ENCODE data around the gene EMILIN1. TPM values are rescaled to one million over a fixed set of nuclear protein-coding genes. Genes with fewer than 3 reads are reported as not detected.

Gene EMILIN1
- total and polyA plus RNA-seq, 2 of the 4 experiments (the other 2 are of a cell fraction) = 26.5 to 95.6 TPM

DNA sequence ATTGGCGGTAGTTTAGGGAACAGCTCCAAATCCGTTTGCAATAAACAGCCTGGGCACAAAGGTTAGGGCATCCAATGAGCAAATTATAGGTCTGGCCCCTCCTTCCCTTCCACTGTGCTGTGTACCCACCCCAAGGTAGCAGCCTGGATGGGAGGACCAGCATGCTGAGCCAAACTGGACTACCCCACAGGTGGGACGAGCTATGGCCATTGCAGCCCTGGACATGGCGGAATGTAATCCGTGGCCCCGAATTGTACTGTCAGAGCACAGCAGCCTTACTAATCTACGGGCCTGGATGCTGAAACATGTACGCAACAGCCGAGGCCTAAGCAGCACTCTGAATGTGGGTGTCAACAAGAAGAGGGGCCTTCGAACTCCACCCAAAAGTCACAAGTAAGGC lies 20.2 kb upstream of the EMILIN1 start:
- Histone ChIP-seq H3K18ac (ENCODE audit: low read depth, low read length) (no peak overlapping the region), H3K56ac (ENCODE audit: extremely low read depth, insufficient read depth, low read length) (no peak overlapping the region), H3K4me2 (ENCODE audit: low read depth, low read length) (no peak overlapping the region), H4K20me1 (ENCODE audit: insufficient read depth, low read length) (no peaks in the 10 kb centered on the region; the same call in none of the 2 replicates), H2BK5ac (ENCODE audit: low read depth, low read length, poor library complexity, severe bottlenecking) (no peak overlapping the region), H3K14ac (replicated peaks; ENCODE audit: low read depth, low read length) (no peak overlapping the region), H4K8ac (ENCODE audit: low read depth in 2 of 2, low read length in 2 of 2) (no peak overlapping the region), H3K9ac (ENCODE audit: low read depth, low read length) (no peak overlapping the region), H3K79me1 (ENCODE audit: low read depth in 1 of 2, low read length in 2 of 2) (peaks cover 6 to 28% of the 10 kb centered on the region in 2 experiments; a peak in 2 of 4 replicates), H3K23ac (ENCODE audit: low read depth, low read length) (no peak overlapping the region), H2BK120ac (ENCODE audit: low read depth, low read length) (no peak overlapping the region), H2AK5ac (ENCODE audit: low read depth, low read length) (no peak overlapping the region), H3K9me3 (ENCODE audit: control insufficient read depth, insufficient read depth, low read length) (no peaks in the 10 kb centered on the region), H3K9me1 (ENCODE audit: insufficient read depth, low read length) (peaks cover 8% of the 10 kb centered on the region), H2BK15ac (ENCODE audit: low read depth, low read length) (no peak overlapping the region), H3K4me1 (ENCODE audit: control insufficient read depth, insufficient read depth, low read length) (no peaks in the 10 kb centered on the region), H3K4me3 (ENCODE audit: insufficient read depth, low read depth, low read length) (no peak overlapping the region), H3K27me3 (ENCODE audit: control insufficient read depth, insufficient read depth, low read length) (no peaks in the 10 kb centered on the region), H2BK20ac (ENCODE audit: low read depth, low read length) (no peak overlapping the region), H3K36me3 (ENCODE audit: control insufficient read depth, insufficient read depth, low read length) (peaks cover 43% of the 10 kb centered on the region), H3K4ac (ENCODE audit: low read depth, low read length) (no peak overlapping the region), H2AK9ac (replicated peaks; ENCODE audit: low read depth, low read length, poor library complexity) (no peak overlapping the region), H3K27ac (ENCODE audit: insufficient read depth, low read length) (no peak overlapping the region), H4K5ac (ENCODE audit: low read depth, low read length) (no peak overlapping the region), H4K91ac (ENCODE audit: insufficient read depth, low read depth, low read length) (no peak overlapping the region), H2AFZ (replicated peaks; ENCODE audit: low read length, poor library complexity) (no peak overlapping the region)
- BruUV-seq (replicated peaks) = no TSS peak
- dilution Hi-C loops (cut with HindIII; ENCODE audit: low sequenced_read_pairs, unreplicated experiment) = no loop called here
- WGBS, 2 experiments (ENCODE audit: extremely low coverage in 2 of 2, insufficient read length in 1 of 2) = 92% methylated on average over 4 of the region's 10 CpGs; no CpG with 5 or more reads in 1 of the 2 experiments
- intact Hi-C loops (cut with micrococcal nuclease) = no loop called here
- DNase-seq (no peak), ATAC-seq (ENCODE audit: low read depth) (no peak)
- in situ Hi-C loops (cut with MboI; ENCODE audit: low sequenced_read_pairs) = no loop called here
- ChIA-PET CTCF (interaction anchor here (0.6 kb wide), 1 partner anchor 96 kb away, joined by 6 read pairs; no protein-coding TSS in a partner anchor), POLR2A (ENCODE audit: unreplicated experiment) (interaction anchor here (1.0 kb wide), 2 partner anchors 10 to 12 kb away, joined by 3 read pairs; no protein-coding TSS in a partner anchor)
- TF ChIP-seq RAD21 (IDR thresholded peaks at IDR 0.05; ENCODE audit: low read length) = no peak
- no peak for TF ChIP-seq MAFK (IDR thresholded peaks at IDR 0.05; ENCODE audit: low read depth, low read length)
- TF ChIP-seq, protein P1, sequence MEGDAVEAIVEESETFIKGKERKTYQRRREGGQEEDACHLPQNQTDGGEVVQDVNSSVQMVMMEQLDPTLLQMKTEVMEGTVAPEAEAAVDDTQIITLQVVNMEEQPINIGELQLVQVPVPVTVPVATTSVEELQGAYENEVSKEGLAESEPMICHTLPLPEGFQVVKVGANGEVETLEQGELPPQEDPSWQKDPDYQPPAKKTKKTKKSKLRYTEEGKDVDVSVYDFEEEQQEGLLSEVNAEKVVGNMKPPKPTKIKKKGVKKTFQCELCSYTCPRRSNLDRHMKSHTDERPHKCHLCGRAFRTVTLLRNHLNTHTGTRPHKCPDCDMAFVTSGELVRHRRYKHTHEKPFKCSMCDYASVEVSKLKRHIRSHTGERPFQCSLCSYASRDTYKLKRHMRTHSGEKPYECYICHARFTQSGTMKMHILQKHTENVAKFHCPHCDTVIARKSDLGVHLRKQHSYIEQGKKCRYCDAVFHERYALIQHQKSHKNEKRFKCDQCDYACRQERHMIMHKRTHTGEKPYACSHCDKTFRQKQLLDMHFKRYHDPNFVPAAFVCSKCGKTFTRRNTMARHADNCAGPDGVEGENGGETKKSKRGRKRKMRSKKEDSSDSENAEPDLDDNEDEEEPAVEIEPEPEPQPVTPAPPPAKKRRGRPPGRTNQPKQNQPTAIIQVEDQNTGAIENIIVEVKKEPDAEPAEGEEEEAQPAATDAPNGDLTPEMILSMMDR (conservative IDR thresholded peaks at IDR 0.05; ENCODE audit: low read depth, low read length) = no peak

Data from IMR-90 (cell line).